Ovary (tissue), 3 donors: ENCODE measurements around the gene CLCN6.

Source experiments
- CTCF ChIP-seq, 3 donors: fragments of 450-650 bp in 2 of 3; fragments of 200-600 bp in 1 of 3; IDR thresholded peaks; one replicate each; pipeline versions ENCODE4 v1.5.1 to v1.8.0; 2016 to 2022; ENCODE audit warnings: antibody characterized with exemption in 3 of 3, mild to moderate bottlenecking in 1 of 3
- POLR2A ChIP-seq: fragments of 450-650 bp; IDR thresholded peaks from one replicate; pipeline ENCODE4 v1.6.1; 2017; ENCODE audit warnings: antibody characterized with exemption, mild to moderate bottlenecking, moderate library complexity
- donor health status: DM: no; HTN: no; CAD: no.

GRCh38 chr1:11806307-11806936 lies 431 bp downstream of the CLCN6 start:
- TF ChIP-seq POLR2A (no peak), CTCF (IDR thresholded peaks at IDR 0.05) (peak in 1 of 3 donors; percentile 23)
